ENCODE results near the gene NRXN3. TPM values are rescaled to one million over a fixed set of nuclear protein-coding genes. Genes with fewer than 3 reads are reported as not detected.

NRXN3 gene
- total RNA-seq, 1 experiment from 2014 or later: not detected

GRCh38 chr14:79758985-79759384, 1588.8 kb downstream of the NRXN3 start:
- intact Hi-C loops (cut with micrococcal nuclease; ENCODE audit: unreplicated experiment): no loop called here
- DNase-seq: no peak
- no peaks in the 10 kb centered on the region for H3K36me3 ChIP-seq (ENCODE audit: low read depth)
- no peaks in the 10 kb centered on the region for H3K79me2 ChIP-seq (ENCODE audit: low read depth)
- ChIA-PET CTCF (no interaction called here), POLR2A (ENCODE audit: unreplicated experiment) (no interaction called here)
- no peaks in the 10 kb centered on the region for H3K9me2 ChIP-seq (ENCODE audit: insufficient read depth)
- H3K4me3 ChIP-seq: no peak overlapping the region
- no peak overlapping the region for H3K4me2 ChIP-seq
- no peaks in the 10 kb centered on the region for H3K4me1 ChIP-seq (replicated peaks; ENCODE audit: insufficient read depth)
- no TSS peak for BruUV-seq (replicated peaks)
- no peak overlapping the region for H2AFZ ChIP-seq
- H3F3A ChIP-seq (ENCODE audit: insufficient read depth, low read depth): no peaks in the 10 kb centered on the region
- peaks cover 6% of the 10 kb centered on the region for H3K27me3 ChIP-seq (ENCODE audit: insufficient read depth, low read depth)
- no peaks in the 10 kb centered on the region for H4K20me1 ChIP-seq (ENCODE audit: insufficient read depth)
- no peaks in the 10 kb centered on the region for H3K9me3 ChIP-seq (ENCODE audit: insufficient read depth, low read depth)
- no peak overlapping the region for H3K27ac ChIP-seq
- TF ChIP-seq EZH2 (IDR thresholded peaks at IDR 0.05; ENCODE audit: low read depth) (no peak), CTCF (conservative IDR thresholded peaks at IDR 0.05) (no peak)

GRCh38 chr14:79764323-79764722, 1594.2 kb downstream of the NRXN3 start:
- ChIA-PET CTCF (no interaction called here), POLR2A (ENCODE audit: unreplicated experiment) (no interaction called here)
- H3F3A ChIP-seq (ENCODE audit: insufficient read depth, low read depth): no peaks in the 10 kb centered on the region
- intact Hi-C loops (cut with micrococcal nuclease; ENCODE audit: unreplicated experiment): no loop called here
- no peak overlapping the region for H3K27ac ChIP-seq
- H3K9me3 ChIP-seq (ENCODE audit: insufficient read depth, low read depth): no peaks in the 10 kb centered on the region
- no peaks in the 10 kb centered on the region for H3K4me1 ChIP-seq (replicated peaks; ENCODE audit: insufficient read depth)
- H3K4me3 ChIP-seq: no peak overlapping the region
- no peaks in the 10 kb centered on the region for H3K27me3 ChIP-seq (ENCODE audit: insufficient read depth, low read depth)
- H3K9me2 ChIP-seq (ENCODE audit: insufficient read depth): no peaks in the 10 kb centered on the region
- no peaks in the 10 kb centered on the region for H3K36me3 ChIP-seq (ENCODE audit: low read depth)
- TF ChIP-seq CTCF (conservative IDR thresholded peaks at IDR 0.05) (no peak), EZH2 (IDR thresholded peaks at IDR 0.05; ENCODE audit: low read depth) (no peak)
- no peaks in the 10 kb centered on the region for H4K20me1 ChIP-seq (ENCODE audit: insufficient read depth)
- no peaks in the 10 kb centered on the region for H3K79me2 ChIP-seq (ENCODE audit: low read depth)
- no TSS peak for BruUV-seq (replicated peaks)
- no peak overlapping the region for H2AFZ ChIP-seq
- no peak overlapping the region for H3K4me2 ChIP-seq
- DNase-seq: no peak

GRCh38 chr14:79766511-79766910, 1596.3 kb downstream of the NRXN3 start:
- no peaks in the 10 kb centered on the region for H3K36me3 ChIP-seq (ENCODE audit: low read depth)
- intact Hi-C loops (cut with micrococcal nuclease; ENCODE audit: unreplicated experiment): no loop called here
- no peaks in the 10 kb centered on the region for H3F3A ChIP-seq (ENCODE audit: insufficient read depth, low read depth)
- ChIA-PET CTCF (no interaction called here), POLR2A (ENCODE audit: unreplicated experiment) (no interaction called here)
- no peak overlapping the region for H2AFZ ChIP-seq
- no TSS peak for BruUV-seq (replicated peaks)
- H3K79me2 ChIP-seq (ENCODE audit: low read depth): no peaks in the 10 kb centered on the region
- no peak overlapping the region for H3K27ac ChIP-seq
- H3K9me3 ChIP-seq (ENCODE audit: insufficient read depth, low read depth): no peaks in the 10 kb centered on the region
- no peak overlapping the region for H3K4me3 ChIP-seq
- DNase-seq: no peak
- H4K20me1 ChIP-seq (ENCODE audit: insufficient read depth): no peaks in the 10 kb centered on the region
- no peak overlapping the region for H3K4me2 ChIP-seq
- no peaks in the 10 kb centered on the region for H3K4me1 ChIP-seq (replicated peaks; ENCODE audit: insufficient read depth)
- H3K9me2 ChIP-seq (ENCODE audit: insufficient read depth): no peaks in the 10 kb centered on the region
- TF ChIP-seq CTCF (conservative IDR thresholded peaks at IDR 0.05) (no peak), EZH2 (IDR thresholded peaks at IDR 0.05; ENCODE audit: low read depth) (no peak)
- H3K27me3 ChIP-seq (ENCODE audit: insufficient read depth, low read depth): no peaks in the 10 kb centered on the region

All from PC-9 (cell line).